Endodermal cell (in vitro differentiated cells): ENCODE data around the gene PLEKHM3. TPM values are rescaled to one million over a fixed set of nuclear protein-coding genes. Genes with fewer than 3 reads are reported as not detected.

Experiments
- DNase-seq: peaks from one replicate; pipeline ENCODE4 v3.0.0-alpha.2; 2017
- H3K27ac ChIP-seq: 2 replicates; pipeline ENCODE4 v1.5.1; 2013; ENCODE audit warnings: mild to moderate bottlenecking, low read depth, low read length, moderate library complexity
- H3K27me3 ChIP-seq: 2 replicates; pipeline ENCODE4 v1.6.1; 2013; ENCODE audit warnings: mild to moderate bottlenecking, low read length, moderate library complexity; ENCODE audit not compliant: insufficient read depth, control insufficient read depth, poor library complexity, severe bottlenecking
- H3K36me3 ChIP-seq: 2 replicates; pipeline ENCODE4 v1.7.0; 2013; ENCODE audit warnings: mild to moderate bottlenecking, low read length, moderate library complexity; ENCODE audit not compliant: control insufficient read depth, insufficient read depth
- H3K4me1 ChIP-seq: one replicate; pipeline ENCODE4 v1.7.0; 2013; ENCODE audit warnings: low read length; ENCODE audit not compliant: control insufficient read depth, insufficient read depth
- H3K4me3 ChIP-seq: 2 replicates; pipeline ENCODE4 v1.5.1; 2013; ENCODE audit warnings: mild to moderate bottlenecking, low read length, moderate library complexity
- H3K9ac ChIP-seq: 2 replicates; pipeline ENCODE4 v1.6.1; 2013; ENCODE audit warnings: mild to moderate bottlenecking, low read length, moderate library complexity; ENCODE audit not compliant: poor library complexity, severe bottlenecking; ENCODE audit errors: extremely low read depth
- H3K9me3 ChIP-seq: 2 replicates; pipeline ENCODE4 v1.6.1; 2013; ENCODE audit warnings: mild to moderate bottlenecking, low read length, moderate library complexity; ENCODE audit not compliant: control insufficient read depth
- H3K27ac Mint-ChIP-seq: 2 replicates; pipeline ENCODE4 v1.8.0; 2020; ENCODE audit warnings: mixed read lengths
- H3K27me3 Mint-ChIP-seq: 2 replicates; pipeline ENCODE4 v1.8.0; 2021; ENCODE audit warnings: mild to moderate bottlenecking, mixed read lengths; ENCODE audit not compliant: insufficient read depth
- H3K36me3 Mint-ChIP-seq: 2 replicates; pipeline ENCODE4 v1.8.0; 2020; ENCODE audit warnings: low read depth, mixed read lengths
- H3K4me1 Mint-ChIP-seq: 2 replicates; pipeline ENCODE4 v1.8.0; 2020; ENCODE audit warnings: mixed read lengths
- H3K4me3 Mint-ChIP-seq: 2 replicates; pipeline ENCODE4 v1.8.0; 2020; ENCODE audit warnings: mild to moderate bottlenecking, moderate library complexity, mixed read lengths
- H3K9me3 Mint-ChIP-seq: 2 replicates; pipeline ENCODE4 v1.8.0; 2020; ENCODE audit warnings: mild to moderate bottlenecking, mixed read lengths
- WGBS, 2 experiments: methylation state at CpG; one replicate each; pipeline versions ENCODE4 v1.1.5 to v1.1.7; 2013; ENCODE audit warnings: missing lambda C conversion rate in 2 of 2, mixed read lengths in 1 of 2; ENCODE audit not compliant: insufficient coverage in 1 of 2, insufficient read length in 1 of 2; 5-methylcytosine and 5-hydroxymethylcytosine counted together
- total RNA-seq, 2 donors: library from RNA; stranded (reverse); fragmentation: NEBNext Ultra II Directional in 1 of 2; extraction: Animal tissue kit (Norgen Biotek cat#: 25700) in 1 of 2; gene quantifications; 2 replicates in 1 of 2; 3 replicates in 1 of 2; pipeline ENCODE4 v1.2.1, GENCODE V29; 2021
- TF ChIP-seq, protein P1 (sequence below): fragments of 200-600 bp; sonication (generic); conservative IDR thresholded peaks from 2 replicates; pipeline ENCODE4 v1.5.0; 2021; ENCODE audit warnings: antibody characterized with exemption, mild to moderate bottlenecking

The PLEKHM3 gene
- total RNA-seq, 2 donors from 2014 or later = 13.3 to 17.9 TPM

DNA sequence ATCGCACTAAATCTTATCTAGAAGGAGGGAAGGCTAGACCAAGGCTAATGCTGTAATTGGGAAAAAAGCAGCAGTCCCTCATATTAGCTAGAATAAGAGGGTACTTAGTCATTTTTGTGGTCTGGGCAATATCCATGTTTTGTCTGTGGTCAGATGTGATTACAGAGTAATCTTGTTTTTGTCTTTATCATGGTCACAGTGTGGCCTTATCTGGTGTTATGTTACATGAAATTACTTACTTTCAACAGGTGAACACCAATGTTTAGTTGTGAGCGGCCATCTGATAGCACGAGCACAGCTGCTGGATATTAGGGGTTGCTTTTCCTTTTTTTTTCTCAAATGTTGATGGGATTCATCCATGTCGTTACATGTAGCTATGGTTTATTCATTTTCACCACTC, 23.7 kb upstream of the PLEKHM3 start:
- no peak for DNase-seq
- Mint-ChIP-seq H3K9me3 (no peaks in the 10 kb centered on the region), H3K27ac (no peak overlapping the region), H3K4me3 (no peak overlapping the region), H3K4me1 (peaks cover 15% of the 10 kb centered on the region), H3K27me3 (no peaks in the 10 kb centered on the region), H3K36me3 (no peaks in the 10 kb centered on the region)
- Histone ChIP-seq H3K9ac (no peak overlapping the region), H3K36me3 (no peaks in the 10 kb centered on the region), H3K27ac (no peak overlapping the region), H3K27me3 (no peaks in the 10 kb centered on the region), H3K4me1 (peaks cover 2% of the 10 kb centered on the region), H3K9me3 (no peaks in the 10 kb centered on the region), H3K4me3 (no peak overlapping the region)
- 71 to 86% methylated on average over 1 to 3 of the region's 4 CpGs for WGBS, 2 experiments
- TF ChIP-seq, protein P1, sequence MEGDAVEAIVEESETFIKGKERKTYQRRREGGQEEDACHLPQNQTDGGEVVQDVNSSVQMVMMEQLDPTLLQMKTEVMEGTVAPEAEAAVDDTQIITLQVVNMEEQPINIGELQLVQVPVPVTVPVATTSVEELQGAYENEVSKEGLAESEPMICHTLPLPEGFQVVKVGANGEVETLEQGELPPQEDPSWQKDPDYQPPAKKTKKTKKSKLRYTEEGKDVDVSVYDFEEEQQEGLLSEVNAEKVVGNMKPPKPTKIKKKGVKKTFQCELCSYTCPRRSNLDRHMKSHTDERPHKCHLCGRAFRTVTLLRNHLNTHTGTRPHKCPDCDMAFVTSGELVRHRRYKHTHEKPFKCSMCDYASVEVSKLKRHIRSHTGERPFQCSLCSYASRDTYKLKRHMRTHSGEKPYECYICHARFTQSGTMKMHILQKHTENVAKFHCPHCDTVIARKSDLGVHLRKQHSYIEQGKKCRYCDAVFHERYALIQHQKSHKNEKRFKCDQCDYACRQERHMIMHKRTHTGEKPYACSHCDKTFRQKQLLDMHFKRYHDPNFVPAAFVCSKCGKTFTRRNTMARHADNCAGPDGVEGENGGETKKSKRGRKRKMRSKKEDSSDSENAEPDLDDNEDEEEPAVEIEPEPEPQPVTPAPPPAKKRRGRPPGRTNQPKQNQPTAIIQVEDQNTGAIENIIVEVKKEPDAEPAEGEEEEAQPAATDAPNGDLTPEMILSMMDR = no peak

- no peaks in the 10 kb centered on the region for H3K36me3 ChIP-seq
- H3K9ac ChIP-seq = no peak overlapping the region
- no peaks in the 10 kb centered on the region for H3K9me3 ChIP-seq
- H3K27me3 ChIP-seq = no peaks in the 10 kb centered on the region
- Mint-ChIP-seq H3K27me3 (no peaks in the 10 kb centered on the region), H3K27ac (no peak overlapping the region), H3K36me3 (no peaks in the 10 kb centered on the region), H3K9me3 (no peaks in the 10 kb centered on the region), H3K4me1 (peaks cover 15% of the 10 kb centered on the region), H3K4me3 (no peak overlapping the region)
- H3K4me3 ChIP-seq = no peak overlapping the region
- H3K27ac ChIP-seq = no peak overlapping the region
- peak; percentile 49 for DNase-seq
- TF ChIP-seq, protein P1 = no peak
- 80 to 90% methylated on average over 2 to 3 of the region's 3 CpGs for WGBS, 2 experiments
- peaks cover 2% of the 10 kb centered on the region for H3K4me1 ChIP-seq
These were observed 22.5 kb upstream of the PLEKHM3 start for GRCh38 chr2:208047840-208048239.

DNA sequence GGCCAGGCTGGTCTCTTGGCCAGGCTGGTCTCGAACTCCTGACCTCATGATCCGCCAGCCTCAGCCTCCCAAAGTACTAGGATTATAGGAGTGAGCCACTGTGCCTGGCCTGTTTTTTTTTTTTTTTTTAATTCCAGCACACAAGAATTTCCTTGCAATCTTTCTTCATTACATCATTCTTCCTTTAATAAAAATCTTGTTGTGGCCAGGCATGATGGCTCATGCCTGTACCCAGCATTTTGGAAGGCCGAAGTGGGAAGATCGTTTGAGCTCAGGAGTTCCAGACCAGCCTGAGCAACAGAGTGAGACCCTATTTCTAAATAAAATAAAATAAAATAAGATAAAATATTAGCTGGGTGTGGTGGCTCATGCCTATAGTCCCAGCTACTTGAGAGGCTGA, 21.4 kb upstream of the PLEKHM3 start:
- WGBS, 2 experiments = 92% methylated on average over 4 of the region's 4 CpGs; no CpG with 5 or more reads in 1 of the 2 experiments

More for the DNA sequence above, 21.4 kb upstream of the PLEKHM3 start:
- Mint-ChIP-seq H3K36me3 (no peaks in the 10 kb centered on the region), H3K4me3 (no peak overlapping the region), H3K9me3 (no peaks in the 10 kb centered on the region), H3K4me1 (peaks cover 15% of the 10 kb centered on the region), H3K27ac (no peak overlapping the region), H3K27me3 (no peaks in the 10 kb centered on the region)
- no peaks in the 10 kb centered on the region for H3K9me3 ChIP-seq
- no peak overlapping the region for H3K27ac ChIP-seq
- no peak for DNase-seq
- H3K9ac ChIP-seq = no peak overlapping the region
- H3K4me3 ChIP-seq = no peak overlapping the region
- H3K4me1 ChIP-seq = peaks cover 2% of the 10 kb centered on the region
- TF ChIP-seq, protein P1 = no peak
- H3K27me3 ChIP-seq = no peaks in the 10 kb centered on the region
- H3K36me3 ChIP-seq = no peaks in the 10 kb centered on the region
